HEK293T (cell line): ENCODE measurements around the gene RIMS1.

Experiments
- BHLHE40 ChIP-seq: fragments of 450-650 bp; IDR thresholded peaks from 2 replicates; pipeline ENCODE4 v1.6.1; 2016; ENCODE audit warnings: mild to moderate bottlenecking, moderate library complexity, borderline replicate concordance
- FOXA1 ChIP-seq: fragments of 450-650 bp; IDR thresholded peaks from 2 replicates; pipeline ENCODE4 v1.6.1; 2016; ENCODE audit warnings: mild to moderate bottlenecking
- SP1 ChIP-seq: fragments of 450-650 bp; IDR thresholded peaks from 2 replicates; pipeline ENCODE4 v1.6.1; 2017

DNA sequence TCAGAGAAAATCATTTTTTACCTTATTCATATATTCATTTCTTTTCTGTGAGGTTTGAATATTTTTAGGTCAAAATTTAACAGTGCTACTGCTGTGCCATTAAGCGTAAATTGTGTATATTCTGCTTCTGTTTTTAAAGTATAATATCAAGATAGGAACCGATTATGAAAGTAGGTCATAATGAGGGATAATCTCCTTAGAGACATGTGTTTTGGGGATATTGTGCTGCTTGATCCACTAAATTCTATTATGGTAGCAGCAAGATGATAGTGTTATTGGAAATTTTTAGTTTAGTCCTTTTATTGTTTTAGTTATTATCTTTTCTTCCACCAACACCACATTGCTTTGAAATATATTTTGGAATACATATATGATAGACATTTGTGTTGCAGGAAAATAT is 244.0 kb downstream of the RIMS1 start:
- no peak for TF ChIP-seq SP1
- TF ChIP-seq BHLHE40: no peak
- TF ChIP-seq FOXA1: no peak
